ENCODE results near the gene SELENOV. TPM values are rescaled to one million over a fixed set of nuclear protein-coding genes. Genes with fewer than 3 reads are reported as not detected.

Gene SELENOV
- total RNA-seq, 2 donors from 2014 or later = not detected

DNA sequence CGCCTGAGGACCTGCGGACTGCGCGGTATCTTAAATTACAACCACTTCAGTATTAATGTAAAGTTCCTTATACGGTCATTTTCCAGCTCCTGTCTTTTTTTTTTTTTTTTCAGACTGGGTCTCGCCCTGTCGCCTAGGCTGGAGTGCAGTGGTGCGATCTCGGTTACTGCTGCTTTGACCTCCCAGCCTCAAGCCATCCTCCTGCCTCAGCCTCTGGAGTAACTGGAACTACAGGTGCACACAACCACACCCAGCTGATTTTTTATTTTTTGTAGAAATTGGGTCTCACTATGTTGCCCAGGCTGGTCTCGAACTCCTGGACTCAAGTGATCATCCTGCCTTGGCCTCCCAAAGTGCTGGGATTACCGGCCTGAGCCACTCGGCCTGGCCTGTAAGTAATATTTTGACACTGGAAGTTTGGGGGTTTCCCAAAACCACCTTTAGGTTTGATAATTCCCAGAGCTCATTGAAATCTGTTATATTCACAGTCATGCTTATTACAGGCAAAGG is 18.1 kb downstream of the SELENOV start:
- DNase-seq (ENCODE audit: low spot score in 2 of 2) (peak in 1 of 2 donors; percentile 18), ATAC-seq (peak; percentile 41 to 57)
- H3K36me3 Mint-ChIP-seq = peaks cover 2 to 4% of the 10 kb centered on the region in 2 donors
- no peaks in the 10 kb centered on the region for H3K9me3 Mint-ChIP-seq
- peak overlapping the region in 1 of 2 donors; percentile 92 for H3K27ac Mint-ChIP-seq

DNA sequence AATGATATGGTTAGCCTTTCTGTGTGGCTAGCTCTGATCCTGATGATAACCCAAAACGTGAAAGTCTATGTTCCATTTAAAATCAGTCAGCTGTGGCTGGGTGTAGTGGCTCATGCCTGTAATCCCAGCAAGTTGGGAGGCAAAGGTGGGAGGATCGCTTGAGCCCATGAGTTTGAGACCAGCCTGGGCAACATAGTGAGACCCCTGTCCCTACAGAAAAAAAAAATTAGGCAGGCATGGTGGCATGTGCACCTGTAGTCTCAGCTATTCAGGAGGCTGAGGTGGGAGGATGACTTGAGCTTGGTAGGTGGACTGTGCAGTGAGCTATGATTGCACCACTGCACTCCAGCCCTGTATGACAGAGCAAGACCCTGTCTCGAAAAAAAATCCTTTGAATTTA is 18.9 kb downstream of the SELENOV start:
- no peak for ATAC-seq
- Mint-ChIP-seq H3K9me3 (no peaks in the 10 kb centered on the region), H3K27ac (peak overlapping the region in 1 of 2 donors; percentile 92), H3K36me3 (peaks cover 6 to 8% of the 10 kb centered on the region in 2 donors)
- no peak for DNase-seq (ENCODE audit: low spot score in 2 of 2)

DNA sequence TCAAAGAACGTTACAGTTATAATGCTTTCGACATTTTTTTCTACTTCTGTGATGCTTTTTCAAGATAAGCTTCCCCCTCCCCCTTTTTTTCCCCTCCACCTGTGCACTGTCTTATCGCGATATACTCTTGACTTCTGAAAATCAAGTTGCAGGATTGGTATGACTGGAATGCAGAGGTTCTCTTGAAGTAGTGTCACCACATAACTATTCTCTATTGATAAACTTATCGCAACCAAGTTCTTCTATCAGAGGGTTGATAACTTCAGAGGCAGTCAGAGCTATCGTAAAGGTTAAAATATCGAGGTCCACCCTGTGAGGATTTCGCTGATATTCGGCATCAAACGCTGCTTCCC is 24.2 kb downstream of the SELENOV start:
- ATAC-seq (peak; percentile 30 to 50), DNase-seq (ENCODE audit: low spot score in 2 of 2) (no peak)
- peaks cover 13 to 14% of the 10 kb centered on the region in 2 donors for H3K36me3 Mint-ChIP-seq
- H3K27ac Mint-ChIP-seq = peak overlapping the region; percentile 92 to 95
- H3K9me3 Mint-ChIP-seq = no peaks in the 10 kb centered on the region

DNA sequence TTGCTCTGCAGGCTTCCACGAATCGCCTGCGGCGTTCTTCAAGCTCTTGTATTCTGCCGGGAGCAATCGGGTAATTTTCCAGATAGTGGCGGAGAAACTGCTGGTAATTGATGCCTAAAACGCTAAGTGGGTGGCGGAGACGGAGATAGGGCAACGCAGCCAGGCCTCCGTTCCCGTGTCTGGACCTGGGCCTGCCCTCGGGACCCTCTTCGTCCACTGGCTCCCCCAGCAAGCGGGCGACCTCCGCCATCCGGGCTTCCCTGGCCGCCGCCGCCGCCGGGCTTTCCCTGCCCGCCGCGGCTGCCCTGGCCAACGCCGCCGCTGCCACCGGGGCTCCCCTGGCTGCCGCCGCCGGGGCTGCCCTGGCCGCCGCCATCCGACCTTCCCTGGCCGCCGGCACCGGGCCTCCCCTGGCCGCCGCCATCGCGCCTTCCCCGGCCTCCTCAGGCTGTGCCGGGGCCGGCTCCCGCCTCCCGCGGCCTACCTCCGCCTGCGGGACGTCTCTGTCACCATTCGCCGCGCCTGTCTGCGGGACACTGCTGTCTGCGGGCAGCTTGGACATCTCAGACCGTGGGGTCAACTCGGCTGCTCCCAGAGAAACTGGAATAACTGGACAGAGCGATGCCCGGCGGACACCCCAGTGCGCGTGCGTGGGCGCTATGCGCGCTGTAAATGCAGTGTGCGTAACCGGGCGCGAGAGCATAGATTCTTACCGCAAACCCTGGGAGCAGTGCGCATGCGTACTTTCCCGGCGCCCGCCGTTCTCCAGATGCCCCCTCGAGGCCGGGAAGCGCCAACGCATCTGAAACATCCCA is 24.8 kb downstream of the SELENOV start, which contains the start of gene EID2:
Gene EID2 (minus strand): TSS at position 644 of the 815 bp plus-strand sequence. CDS start 82 bp downstream, at position 562.
- Mint-ChIP-seq H3K9me3 (no peaks in the 10 kb centered on the region), H3K36me3 (peaks cover 13 to 14% of the 10 kb centered on the region in 2 donors), H3K27ac (peak within 1 kb of the TSS; percentile 95 to 97)
- peak; percentile 79 to 89 for ATAC-seq
- DNase-seq (ENCODE audit: low spot score in 2 of 2) = peak; percentile 93 to 95

DNA sequence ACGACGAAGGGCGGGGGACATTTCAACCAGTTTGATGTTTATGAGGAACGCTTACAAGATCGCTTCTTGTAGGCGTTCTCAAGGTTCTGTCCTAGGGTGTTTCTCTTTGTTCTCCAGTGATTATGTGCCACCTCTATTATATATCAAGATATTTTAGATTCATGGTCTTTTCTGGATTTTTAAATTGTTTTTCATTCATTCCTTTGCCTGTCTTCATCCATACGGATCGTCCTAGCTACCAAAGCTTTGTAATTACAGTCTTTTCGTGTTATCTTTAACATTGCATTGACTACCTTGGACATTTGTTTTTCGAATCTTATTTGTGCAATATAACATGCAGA is 25.4 kb downstream of the SELENOV start:
- H3K27ac Mint-ChIP-seq = peak overlapping the region; percentile 95 to 97

DNA sequence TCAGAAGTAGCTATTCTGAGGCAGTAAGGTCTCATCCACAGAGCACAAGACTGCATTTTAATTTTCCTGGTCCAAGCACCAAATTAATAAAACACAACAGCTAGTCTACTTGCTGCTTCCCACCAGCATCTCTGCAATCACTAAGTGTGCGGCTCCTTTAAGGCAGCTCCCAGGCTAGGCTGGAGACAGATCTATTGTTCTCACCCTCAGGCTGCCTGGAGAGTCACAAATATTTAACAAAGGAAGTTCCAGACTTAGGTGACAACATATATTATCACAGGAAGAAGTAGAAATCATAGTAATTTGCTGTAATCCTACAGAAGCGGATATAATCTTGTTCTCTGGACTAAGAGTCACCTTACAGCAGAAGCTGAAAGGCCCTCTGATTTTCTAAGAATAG is 27.3 kb downstream of the SELENOV start:
- no peak for ATAC-seq
- H3K9me3 Mint-ChIP-seq = no peaks in the 10 kb centered on the region
- H3K36me3 Mint-ChIP-seq = peaks cover 13 to 14% of the 10 kb centered on the region in 2 donors
- H3K27ac Mint-ChIP-seq = peak overlapping the region in 1 of 2 donors; percentile 70
- no peak for DNase-seq (ENCODE audit: low spot score in 2 of 2)

More for the DNA sequence above, 25.4 kb downstream of the SELENOV start:
- H3K36me3 Mint-ChIP-seq = peaks cover 13 to 14% of the 10 kb centered on the region in 2 donors
- ATAC-seq (no peak), DNase-seq (ENCODE audit: low spot score in 2 of 2) (no peak)
- no peaks in the 10 kb centered on the region for H3K9me3 Mint-ChIP-seq

DNA sequence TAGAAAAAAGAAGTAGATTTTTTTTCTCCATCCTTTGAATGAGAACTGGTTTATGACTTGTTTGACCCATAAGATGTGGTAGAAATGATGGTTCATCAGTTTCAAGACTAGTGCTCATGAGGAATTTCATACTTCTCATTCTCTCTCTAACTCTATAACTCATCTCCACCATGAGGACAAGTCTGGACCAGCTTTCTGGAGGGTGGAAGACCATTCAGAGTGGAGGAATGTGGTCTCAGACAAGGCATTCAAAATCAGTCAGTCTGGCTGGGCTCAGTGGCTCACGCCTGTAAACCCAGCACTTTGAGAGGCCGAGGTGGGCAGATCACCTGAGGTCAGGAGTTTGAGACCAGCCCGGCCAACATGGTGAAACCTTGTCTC is 28.5 kb downstream of the SELENOV start:
- peak overlapping the region in 1 of 2 donors; percentile 70 for H3K27ac Mint-ChIP-seq
- DNase-seq (ENCODE audit: low spot score in 2 of 2) (no peak), ATAC-seq (peak; percentile 15 to 37)
- no peaks in the 10 kb centered on the region for H3K9me3 Mint-ChIP-seq
- H3K36me3 Mint-ChIP-seq = peaks cover 6 to 7% of the 10 kb centered on the region in 2 donors

DNA sequence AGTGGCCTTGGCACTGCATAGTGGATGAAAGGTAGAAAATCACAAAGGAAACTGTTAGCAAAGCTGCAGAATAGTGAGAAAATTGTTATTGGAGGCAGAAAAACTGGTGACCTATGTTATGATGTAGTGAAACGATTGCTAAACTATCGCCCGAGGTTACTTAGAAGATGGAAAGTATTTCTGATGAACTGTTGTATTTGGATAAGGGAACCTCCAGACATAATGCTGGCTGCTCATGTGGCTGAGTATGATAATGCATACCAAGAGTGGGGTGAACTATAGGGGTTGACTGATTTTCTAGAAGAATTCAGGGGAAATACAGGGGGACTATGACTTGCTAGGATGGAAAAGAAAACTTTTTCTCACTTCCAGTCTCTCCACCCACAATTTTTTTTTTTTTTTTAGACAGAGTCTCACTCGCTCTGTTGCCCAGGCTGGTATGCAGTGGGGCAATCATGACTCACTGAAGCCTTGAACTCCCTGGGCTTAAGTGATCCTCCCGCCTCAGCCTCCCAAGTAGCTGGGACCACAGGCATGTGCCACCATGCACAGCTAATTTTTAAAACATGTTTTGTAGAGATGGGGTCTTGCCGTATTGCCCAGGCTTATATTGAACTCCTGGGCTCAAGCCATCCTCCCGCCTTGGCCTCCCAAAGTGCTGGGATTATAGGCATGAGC is 29.4 kb downstream of the SELENOV start:
- Mint-ChIP-seq H3K9me3 (no peaks in the 10 kb centered on the region), H3K36me3 (peaks cover under 1% of the 10 kb centered on the region in 2 donors), H3K27ac (peak overlapping the region in 1 of 2 donors; percentile 70)
- ATAC-seq = peak in 1 of 2 donors; percentile 48
- DNase-seq (ENCODE audit: low spot score in 2 of 2) = no peak

DNA sequence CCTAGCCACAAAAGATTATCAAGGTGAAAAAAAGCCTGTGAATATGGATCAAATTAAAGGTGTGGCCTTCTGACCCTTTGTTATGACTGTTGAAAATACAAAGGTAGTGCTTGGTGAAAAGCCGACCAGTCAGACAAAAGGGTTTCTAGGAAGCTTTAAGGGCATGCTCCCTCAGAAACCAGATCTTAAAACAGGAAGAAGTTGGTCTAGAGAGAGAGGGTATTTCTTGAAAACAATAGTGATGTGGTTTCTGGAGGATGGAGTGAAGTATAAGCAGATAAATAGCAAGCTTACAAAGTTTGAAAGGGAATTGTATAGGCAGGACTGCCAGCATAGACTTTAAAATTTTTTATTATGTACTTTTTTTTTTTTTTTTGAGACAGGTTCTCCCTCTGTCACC is 30.0 kb downstream of the SELENOV start:
- no peaks in the 10 kb centered on the region for H3K36me3 Mint-ChIP-seq
- H3K9me3 Mint-ChIP-seq = no peaks in the 10 kb centered on the region
- H3K27ac Mint-ChIP-seq = peak overlapping the region in 1 of 2 donors; percentile 70
- DNase-seq (ENCODE audit: low spot score in 2 of 2) = no peak
- peak in 1 of 2 donors; percentile 10 for ATAC-seq

DNA sequence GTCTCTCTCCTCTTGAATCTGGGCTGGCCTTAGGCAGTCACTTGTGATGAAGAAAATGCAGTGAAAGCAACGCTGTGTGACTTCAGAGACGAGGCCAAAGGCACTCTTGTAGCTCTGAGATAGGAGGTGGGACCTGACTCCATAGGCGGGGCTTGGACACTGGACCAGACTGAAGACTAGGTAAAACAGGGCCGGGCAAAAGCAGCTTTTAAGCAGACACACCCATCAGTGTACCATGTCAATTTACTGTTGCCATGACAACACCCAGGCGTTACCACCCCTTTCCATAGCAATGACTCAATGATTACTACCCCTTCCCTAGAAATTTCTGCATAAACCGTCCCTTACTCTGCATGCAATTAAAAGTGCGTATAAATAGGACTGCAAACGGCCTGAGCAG is 31.7 kb downstream of the SELENOV start:
- DNase-seq (ENCODE audit: low spot score in 2 of 2) (no peak), ATAC-seq (no peak)
- Mint-ChIP-seq H3K27ac (no peak overlapping the region), H3K9me3 (no peaks in the 10 kb centered on the region), H3K36me3 (no peaks in the 10 kb centered on the region)

DNA sequence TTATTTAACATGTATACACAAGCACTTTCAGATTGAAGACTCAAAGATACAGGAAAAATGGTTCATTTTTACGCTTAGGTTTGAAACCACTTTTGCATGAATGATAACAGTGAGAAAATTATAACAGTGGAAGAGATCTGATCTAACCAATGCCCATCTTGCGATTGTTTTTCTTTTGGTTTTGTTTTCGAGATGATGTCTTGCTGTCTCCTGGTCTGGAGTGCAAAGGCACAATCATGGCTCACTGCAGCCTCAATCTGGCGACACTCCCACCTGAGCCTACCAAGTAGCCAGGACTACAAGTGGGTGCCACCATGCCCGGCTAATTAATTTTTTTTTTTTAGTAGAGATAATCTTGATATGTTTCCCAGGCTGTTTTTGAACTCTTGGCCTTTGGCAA is 35.3 kb downstream of the SELENOV start:
- Mint-ChIP-seq H3K27ac (no peak overlapping the region), H3K9me3 (no peaks in the 10 kb centered on the region), H3K36me3 (no peaks in the 10 kb centered on the region)
- DNase-seq (ENCODE audit: low spot score in 2 of 2) = no peak
- ATAC-seq = no peak

DNA sequence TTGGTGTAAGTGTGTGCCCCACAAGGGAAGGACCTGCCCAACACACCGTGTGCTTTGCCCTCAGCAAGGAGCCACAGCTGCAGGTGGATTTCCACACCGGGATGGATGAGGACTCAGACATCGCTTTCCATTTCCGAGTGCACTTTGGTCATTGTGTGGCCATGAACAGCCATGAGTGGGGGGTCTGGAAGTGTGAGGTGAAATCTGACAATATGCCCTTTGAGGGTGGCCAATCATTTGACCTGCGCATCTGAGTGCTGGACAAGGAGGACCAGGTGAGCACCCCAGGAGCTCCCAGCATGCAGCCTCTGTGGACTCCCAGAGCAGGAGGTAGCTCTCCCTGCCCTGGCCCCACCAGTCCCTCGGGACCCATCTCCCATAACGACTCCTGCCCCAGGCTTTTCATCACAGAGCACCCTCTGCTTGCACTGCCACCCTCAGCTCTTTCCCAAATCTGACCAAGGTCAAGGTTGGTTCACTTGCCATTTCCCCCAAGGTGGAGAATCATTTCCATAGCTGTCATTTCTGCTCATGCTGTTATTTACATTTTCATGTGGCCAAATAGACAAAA is 38.2 kb downstream of the SELENOV start:
- no peak for DNase-seq (ENCODE audit: low spot score in 2 of 2)
- no peak for ATAC-seq
- Mint-ChIP-seq H3K27ac (peak overlapping the region in 1 of 2 donors; percentile 54), H3K9me3 (no peaks in the 10 kb centered on the region), H3K36me3 (no peaks in the 10 kb centered on the region)

DNA sequence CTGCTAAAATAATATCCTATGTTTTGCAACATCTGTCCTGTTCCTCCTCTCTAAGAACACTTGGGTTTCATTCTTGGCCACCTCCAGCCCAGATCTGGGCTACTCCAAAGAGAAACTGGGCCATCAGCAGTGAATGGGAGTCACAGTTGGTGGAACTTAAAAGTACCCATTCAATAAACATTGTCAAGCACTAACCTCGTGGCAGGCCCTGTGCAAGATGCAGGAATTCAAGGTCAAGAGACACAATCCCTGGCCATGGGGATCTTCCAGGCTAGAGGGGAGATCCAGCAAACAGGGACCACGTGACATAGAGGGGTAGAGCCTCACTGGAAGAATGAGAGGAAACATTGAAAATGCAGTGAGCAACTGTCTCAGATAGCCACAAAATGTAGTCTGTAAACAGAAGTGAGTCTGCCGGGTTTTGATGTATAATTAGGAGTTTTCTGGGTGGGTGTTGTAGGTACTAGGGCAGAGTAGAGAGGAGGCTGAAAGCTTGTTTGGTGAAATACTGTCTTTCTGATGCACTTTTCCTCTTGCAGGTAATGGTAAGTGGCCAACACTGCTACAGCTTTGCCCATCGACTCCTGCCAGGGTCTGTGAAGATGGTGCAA is 39.9 kb downstream of the SELENOV start:
- no peak for DNase-seq (ENCODE audit: low spot score in 2 of 2)
- H3K27ac Mint-ChIP-seq = no peak overlapping the region
- peaks cover 0 to 5% of the 10 kb centered on the region in 2 donors for H3K36me3 Mint-ChIP-seq
- ATAC-seq = no peak
- H3K9me3 Mint-ChIP-seq = peaks cover 0 to 5% of the 10 kb centered on the region in 2 donors

DNA sequence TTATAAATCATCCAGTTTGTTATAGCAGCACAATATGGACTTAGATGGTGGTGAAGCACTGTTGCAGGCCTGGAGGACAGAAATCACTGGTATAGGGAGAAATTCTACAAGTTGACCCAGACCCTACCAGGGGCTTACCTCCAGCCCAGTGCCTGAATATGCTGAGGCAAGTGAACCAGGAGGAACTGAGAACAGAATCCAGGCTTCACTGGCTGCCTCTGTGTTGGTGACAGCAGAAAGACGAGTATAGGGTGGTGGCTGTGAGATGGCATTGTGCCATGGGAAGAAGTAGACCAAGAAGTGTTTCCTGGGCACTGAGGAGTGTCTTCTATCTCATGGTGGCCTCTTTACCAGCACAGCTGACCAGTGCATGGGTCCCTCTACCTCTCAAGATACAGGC is 40.9 kb downstream of the SELENOV start:
- DNase-seq (ENCODE audit: low spot score in 2 of 2) (no peak), ATAC-seq (no peak)
- no peak overlapping the region for H3K27ac Mint-ChIP-seq
- peaks cover 0 to 5% of the 10 kb centered on the region in 2 donors for H3K36me3 Mint-ChIP-seq
- H3K9me3 Mint-ChIP-seq = peaks cover 0 to 5% of the 10 kb centered on the region in 2 donors

DNA sequence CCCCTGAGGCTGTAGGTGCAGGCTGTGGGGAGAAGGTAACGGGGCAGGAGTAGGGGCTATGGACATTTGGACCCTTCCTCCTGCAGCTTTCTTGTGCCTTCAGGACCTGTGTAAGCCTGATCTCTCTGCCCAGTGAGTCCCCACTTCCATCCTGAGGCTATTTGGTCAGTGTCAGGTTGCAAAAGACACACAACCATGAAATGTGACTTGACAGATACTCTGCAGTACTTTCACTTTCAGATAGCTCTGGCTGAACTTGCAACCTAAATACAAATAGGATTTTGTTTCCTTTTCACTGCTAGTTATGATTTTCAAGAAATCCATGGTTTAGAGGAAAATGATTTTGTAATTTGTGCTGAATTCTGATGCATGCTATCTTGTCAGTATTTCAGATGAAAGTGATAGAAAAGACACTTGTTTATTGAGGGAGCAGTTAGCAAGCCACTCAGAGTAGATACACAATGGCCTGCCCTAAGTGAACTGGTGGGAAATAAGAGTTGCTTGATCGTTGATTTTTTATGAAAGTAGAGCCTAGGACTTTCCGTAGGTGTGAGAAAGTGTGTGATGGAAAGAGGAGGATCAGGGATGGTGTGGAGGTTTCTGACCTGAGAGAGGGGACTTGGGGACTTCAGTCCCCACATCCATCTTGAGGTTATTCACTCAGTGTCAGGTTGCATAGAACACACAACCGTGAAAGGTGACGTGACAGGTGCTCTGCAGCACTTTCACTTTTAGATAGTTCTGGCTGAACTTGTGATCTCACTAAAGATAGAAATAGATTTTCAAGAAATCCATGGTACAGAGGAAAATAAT is 43.1 kb downstream of the SELENOV start:
- ATAC-seq = peak; percentile 81 to 82

DNA sequence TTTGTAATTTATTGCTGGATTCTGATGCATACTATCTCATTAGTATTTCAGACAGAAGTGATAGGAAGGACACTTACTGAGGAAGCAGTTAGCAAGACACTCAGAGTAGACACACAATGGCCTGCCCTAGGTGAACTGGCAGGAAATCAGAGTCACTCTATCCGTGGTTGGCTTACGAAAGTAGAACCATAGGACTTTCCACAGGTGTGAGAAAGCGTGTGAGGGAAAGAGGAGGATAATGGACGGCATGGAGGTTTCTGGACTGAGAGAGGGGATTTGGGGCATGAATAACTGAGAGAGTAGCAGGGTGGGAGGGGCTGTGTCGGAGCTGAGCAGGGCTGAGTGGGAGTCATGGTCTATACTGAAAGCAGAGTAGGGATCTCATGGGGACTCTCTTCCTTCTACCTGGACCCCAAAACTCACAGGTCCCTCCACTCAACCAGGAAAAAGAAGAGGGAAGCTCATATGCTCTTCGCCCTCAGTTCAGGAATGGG is 43.7 kb downstream of the SELENOV start:
- peak; percentile 77 to 86 for ATAC-seq

More for the DNA sequence above, 43.1 kb downstream of the SELENOV start:
- Mint-ChIP-seq H3K9me3 (peaks cover 0 to 5% of the 10 kb centered on the region in 2 donors), H3K36me3 (peaks cover 0 to 5% of the 10 kb centered on the region in 2 donors), H3K27ac (peak overlapping the region; percentile 91 to 97)
- no peak for DNase-seq (ENCODE audit: low spot score in 2 of 2)

More for the DNA sequence above, 43.7 kb downstream of the SELENOV start:
- H3K36me3 Mint-ChIP-seq = peaks cover 0 to 5% of the 10 kb centered on the region in 2 donors
- peak overlapping the region; percentile 91 to 97 for H3K27ac Mint-ChIP-seq
- DNase-seq (ENCODE audit: low spot score in 2 of 2) = peak in 1 of 2 donors; percentile 12
- H3K9me3 Mint-ChIP-seq = peaks cover 0 to 5% of the 10 kb centered on the region in 2 donors
